Fibroblast of skin of abdomen (primary cell): ENCODE measurements around the gene TMA7.

Experiments
- DNase-seq: peaks from one replicate; pipeline ENCODE4 v3.0.0-alpha.2; 2013

TMA7 gene

GRCh38 chr3:48423883-48424695, 16.0 kb upstream of the TMA7 start:
- no peak for DNase-seq

- DNase-seq, result peak; percentile 9
These were observed 14.7 kb upstream of the TMA7 start for GRCh38 chr3:48425281-48425812.

GRCh38 chr3:48426401-48426909, 13.6 kb upstream of the TMA7 start:
- DNase-seq, result no peak

GRCh38 chr3:48426944-48427629, 13.0 kb upstream of the TMA7 start:
- no peak for DNase-seq

GRCh38 chr3:48427630-48427962, 12.5 kb upstream of the TMA7 start:
- DNase-seq, result no peak

GRCh38 chr3:48428088-48428571, 11.9 kb upstream of the TMA7 start:
- DNase-seq, result no peak

- no peak for DNase-seq
These were observed 11.3 kb upstream of the TMA7 start for GRCh38 chr3:48428572-48429316.

- peak; percentile 37 for DNase-seq
These were observed 10.6 kb upstream of the TMA7 start for GRCh38 chr3:48429317-48429959.

- peak; percentile 64 for DNase-seq
These were observed 9.9 kb upstream of the TMA7 start, which contains the start of gene PLXNB1 for GRCh38 chr3:48429960-48430707. Gene PLXNB1, minus strand, starts transcription at chr3:48430086. Its CDS starts 5,475 bp downstream, at chr3:48424611.

- DNase-seq, result no peak
These were observed 9.4 kb upstream of the TMA7 start for GRCh38 chr3:48430708-48431101.

GRCh38 chr3:48431224-48432029, 8.6 kb upstream of the TMA7 start:
- DNase-seq, result no peak

GRCh38 chr3:48432411-48433371, 7.4 kb upstream of the TMA7 start:
- DNase-seq, result no peak

GRCh38 chr3:48433472-48434118, 6.5 kb upstream of the TMA7 start:
- DNase-seq, result no peak

GRCh38 chr3:48434591-48435222, 5.3 kb upstream of the TMA7 start:
- no peak for DNase-seq

GRCh38 chr3:48435223-48435595, 4.8 kb upstream of the TMA7 start:
- no peak for DNase-seq

GRCh38 chr3:48435774-48436476, 4.1 kb upstream of the TMA7 start:
- DNase-seq, result peak; percentile 74

- DNase-seq, result no peak
These were observed 3.6 kb upstream of the TMA7 start for GRCh38 chr3:48436477-48436787.

GRCh38 chr3:48436855-48437254, 3.2 kb upstream of the TMA7 start:
- DNase-seq, result no peak
